HG03521 (cell line): Measurements from ENCODE around the gene CDH26.

Experiments used
- ATAC-seq: cut with Tn5 transposase; IDR thresholded peaks from one replicate; pipeline ENCODE4 v1.9.1; 2021; ENCODE audit warnings: mild to moderate bottlenecking, moderate library complexity; ENCODE audit not compliant: unreplicated experiment

CDH26 gene

GRCh38 chr20:59958123-59958522 is at the start of gene CDH26:
CDH26 (plus strand) TSS chr20:59958423; CDS start chr20:59958727, 304 bp downstream.
- no peak for ATAC-seq

- no peak for ATAC-seq
Measured at GRCh38 chr20:59908855-59909254, 49.4 kb upstream of the CDH26 start.

- no peak for ATAC-seq
Measured at GRCh38 chr20:59911041-59911440, 47.2 kb upstream of the CDH26 start.

GRCh38 chr20:59912609-59913008 is 45.6 kb upstream of the CDH26 start:
- ATAC-seq = no peak

- no peak for ATAC-seq
Measured at GRCh38 chr20:59920944-59921343, 37.3 kb upstream of the CDH26 start.

GRCh38 chr20:59923514-59923913 is 34.7 kb upstream of the CDH26 start:
- ATAC-seq = no peak

- no peak for ATAC-seq
Measured at GRCh38 chr20:59925359-59925758, 32.9 kb upstream of the CDH26 start.

- ATAC-seq = no peak
Measured at GRCh38 chr20:59925899-59926298, 32.3 kb upstream of the CDH26 start.

- ATAC-seq = no peak
Measured at GRCh38 chr20:59931511-59932312, 26.5 kb upstream of the CDH26 start.

- ATAC-seq = no peak
Measured at GRCh38 chr20:59932616-59933295, 25.5 kb upstream of the CDH26 start.

- ATAC-seq = no peak
Measured at GRCh38 chr20:59933296-59933848, 24.9 kb upstream of the CDH26 start, which contains the start of gene SYCP2. SYCP2 (minus strand) TSS chr20:59933637; CDS start chr20:59922413, 11,224 bp downstream.

GRCh38 chr20:59933849-59934585 is 24.2 kb upstream of the CDH26 start:
- peak; percentile 77 for ATAC-seq

- ATAC-seq = no peak
Measured at GRCh38 chr20:59935457-59936185, 22.6 kb upstream of the CDH26 start.

- ATAC-seq = no peak
Measured at GRCh38 chr20:59936409-59936808, 21.8 kb upstream of the CDH26 start.

- ATAC-seq = no peak
Measured at GRCh38 chr20:59937150-59937549, 21.1 kb upstream of the CDH26 start.

GRCh38 chr20:59938221-59938620 is 20.0 kb upstream of the CDH26 start:
- no peak for ATAC-seq

- ATAC-seq = no peak
Measured at GRCh38 chr20:59938696-59939051, 19.5 kb upstream of the CDH26 start.

- no peak for ATAC-seq
Measured at GRCh38 chr20:59939052-59939878, 19.0 kb upstream of the CDH26 start.

GRCh38 chr20:59939879-59940128 is 18.4 kb upstream of the CDH26 start:
- peak; percentile 17 for ATAC-seq
